Aorta (tissue), 5 donors: ENCODE measurements around the gene DOCK3. TPM values are rescaled to one million over a fixed set of nuclear protein-coding genes. Genes with fewer than 3 reads are reported as not detected.
"Not testable (repeated sequence)": the region's sequence is repeated elsewhere in the genome, so short reads cannot be mapped to it uniquely, and the experiment has no call there.

Experiments used
- ATAC-seq: fragments of 200-7000 bp; cut with Tn5 transposase; one replicate; pipeline ENCODE4 v1.9.1; 2022; ENCODE audit warnings: moderate library complexity; ENCODE audit not compliant: low FRiP score
- DNase-seq, 2 donors: peaks; one replicate each; pipeline ENCODE4 v3.0.0-alpha.2; 2020
- H3K27ac ChIP-seq, 2 donors: one replicate each; pipeline ENCODE4 v1.5.1; 2013; ENCODE audit warnings: low read length in 2 of 2, mild to moderate bottlenecking in 2 of 2, moderate library complexity in 2 of 2, control low read depth in 1 of 2, inconsistent platforms in 1 of 2, low read depth in 1 of 2
- H3K27me3 ChIP-seq, 2 donors: one replicate each; pipeline ENCODE4 v1.6.1; 2013; ENCODE audit warnings: control low read depth in 1 of 2, low read length in 1 of 2, mild to moderate bottlenecking in 1 of 2, moderate library complexity in 1 of 2; ENCODE audit not compliant: insufficient read depth in 2 of 2, control insufficient read depth in 1 of 2
- H3K36me3 ChIP-seq, 2 donors: one replicate each; pipeline ENCODE4 v1.6.1; 2013; ENCODE audit warnings: control low read depth in 1 of 2, low read length in 1 of 2, mild to moderate bottlenecking in 1 of 2; ENCODE audit not compliant: insufficient read depth in 2 of 2, control insufficient read depth in 1 of 2
- H3K4me1 ChIP-seq, 2 donors: one replicate each; pipeline ENCODE4 v1.6.1; 2013; ENCODE audit warnings: low read length in 2 of 2, control low read depth in 1 of 2, mild to moderate bottlenecking in 1 of 2, moderate library complexity in 1 of 2; ENCODE audit not compliant: insufficient read depth in 2 of 2, control insufficient read depth in 1 of 2
- H3K4me3 ChIP-seq, 2 donors: one replicate each; pipeline ENCODE4 v1.5.1; 2013; ENCODE audit warnings: low read length in 2 of 2, control low read depth in 1 of 2, mild to moderate bottlenecking in 1 of 2
- H3K9me3 ChIP-seq: one replicate; pipeline ENCODE4 v1.6.1; 2013; ENCODE audit warnings: mild to moderate bottlenecking, low read length; ENCODE audit not compliant: control insufficient read depth
- WGBS, 2 donors: extraction: QIAGEN DNeasy Blood & Tissue Kit; methylation state at CpG; one replicate each; pipeline ENCODE4 v1.1.7; 2013; 5-methylcytosine and 5-hydroxymethylcytosine counted together
- intact Hi-C, 2 donors: fragments of 100-400 bp; cut with DNase I; formaldehyde crosslinking; loops; one replicate each; pipeline versions ENCODE4 v1.14.2 to v1.15.0; 2022
- polyA plus RNA-seq, 2 donors: library from polyadenylated mRNA; stranded (reverse); fragments of 200-250 nt; gene quantifications; one replicate each; pipeline ENCODE4 v1.2.3, GENCODE V29; 2013
- total RNA-seq, 2 donors: library from RNA; stranded (reverse); fragmentation: NEBNext Ultra II Directional; extraction: Animal tissue kit (Norgen Biotek cat#: 25700); gene quantifications; one replicate each; pipeline ENCODE4 v1.2.1, GENCODE V29; 2021
- donor health status: healthy with polysubstance abuse.
- donor health status: Bipolar disorder and iron deficiency.
- donor health status: DM: no; HTN: no; CAD: no.
- donor health status: DM: no; HTN: no; CAD: no.
- donor health status: DM: yes; HTN: yes; CAD: no.

Gene DOCK3
- total and polyA plus RNA-seq, 4 donors, result 0.31 to 0.97 (median 0.55) TPM

GRCh38 chr3:50676031-50676705 is 1.4 kb downstream of the DOCK3 start:
- intact Hi-C loops, result no loop called here
- no peak overlapping the region for H3K4me3 ChIP-seq
- DNase-seq, result no peak
- 74 to 78% methylated on average over 7 of the region's 7 CpGs for WGBS, 2 donors
- ATAC-seq, result no peak
- H3K27me3 ChIP-seq, result no peaks in the 10 kb centered on the region
- H3K36me3 ChIP-seq, result no peaks in the 10 kb centered on the region
- H3K4me1 ChIP-seq, result no peaks in the 10 kb centered on the region
- no peaks in the 10 kb centered on the region for H3K9me3 ChIP-seq
- H3K27ac ChIP-seq, result no peak overlapping the region

DNA sequence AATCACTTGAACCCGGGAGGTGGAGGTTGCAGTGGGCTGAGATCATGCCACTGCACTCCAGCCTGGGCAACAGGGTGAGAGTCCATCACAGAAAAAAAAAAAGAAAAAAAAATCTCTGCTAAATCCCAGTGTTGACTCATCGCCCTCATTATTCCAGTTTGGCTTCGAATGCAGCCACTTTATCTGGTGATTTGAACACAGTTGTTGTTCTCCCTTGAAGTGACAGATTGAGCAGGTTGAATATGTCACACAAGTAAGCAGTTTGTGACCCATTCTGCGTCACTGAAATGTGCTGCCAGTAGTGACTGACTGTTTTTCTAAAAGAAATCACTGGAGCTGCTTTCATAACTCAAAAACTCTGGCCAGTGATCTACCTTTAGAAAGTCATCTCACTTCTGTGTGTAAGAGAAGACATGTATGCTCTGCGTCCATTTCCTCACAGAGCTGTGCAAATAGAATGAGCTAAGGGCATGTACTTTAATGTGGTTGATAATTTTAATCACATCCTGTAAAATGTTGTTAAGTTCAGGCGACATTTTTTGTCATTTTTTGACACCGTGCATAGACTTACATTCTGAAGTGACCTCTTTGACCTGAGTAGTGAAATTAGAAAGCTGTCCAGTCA is 12.5 kb downstream of the DOCK3 start:
- Histone ChIP-seq H3K4me3 (no peak overlapping the region), H3K27ac (no peak overlapping the region), H3K4me1 (no peaks in the 10 kb centered on the region), H3K9me3 (no peaks in the 10 kb centered on the region), H3K27me3 (no peaks in the 10 kb centered on the region), H3K36me3 (no peaks in the 10 kb centered on the region)
- DNase-seq, result no peak
- intact Hi-C loops, result no loop called here
- WGBS, 2 donors, result 64 to 71% methylated on average over 7 of the region's 7 CpGs
- ATAC-seq, result no peak

DNA sequence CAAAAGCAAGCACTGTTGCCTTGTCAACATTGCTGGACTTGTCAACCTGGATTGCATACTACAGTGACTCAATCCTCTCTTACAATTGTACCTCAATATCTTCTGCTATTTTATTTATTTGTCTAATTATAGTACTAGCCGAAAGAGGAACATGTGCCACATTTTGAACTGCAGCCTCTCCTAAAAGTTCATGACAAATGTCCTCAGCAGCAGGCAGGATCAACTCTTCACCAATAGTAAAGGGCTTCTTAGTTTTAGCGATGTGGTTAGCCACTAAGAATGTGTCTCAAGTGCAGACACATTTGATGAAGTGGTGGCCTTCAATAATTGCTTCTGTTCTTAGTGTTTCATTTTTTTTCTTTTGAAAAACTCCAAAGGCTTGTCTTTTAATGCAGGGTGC is 13.2 kb downstream of the DOCK3 start:
- 69 to 71% methylated on average over 2 of the region's 2 CpGs for WGBS, 2 donors
- H3K9me3 ChIP-seq, result no peaks in the 10 kb centered on the region
- no peak overlapping the region for H3K4me3 ChIP-seq
- H3K27ac ChIP-seq, result no peak overlapping the region
- DNase-seq (no peak), ATAC-seq (no peak)
- H3K27me3 ChIP-seq, result no peaks in the 10 kb centered on the region
- intact Hi-C loops, result no loop called here
- no peaks in the 10 kb centered on the region for H3K36me3 ChIP-seq
- no peaks in the 10 kb centered on the region for H3K4me1 ChIP-seq

DNA sequence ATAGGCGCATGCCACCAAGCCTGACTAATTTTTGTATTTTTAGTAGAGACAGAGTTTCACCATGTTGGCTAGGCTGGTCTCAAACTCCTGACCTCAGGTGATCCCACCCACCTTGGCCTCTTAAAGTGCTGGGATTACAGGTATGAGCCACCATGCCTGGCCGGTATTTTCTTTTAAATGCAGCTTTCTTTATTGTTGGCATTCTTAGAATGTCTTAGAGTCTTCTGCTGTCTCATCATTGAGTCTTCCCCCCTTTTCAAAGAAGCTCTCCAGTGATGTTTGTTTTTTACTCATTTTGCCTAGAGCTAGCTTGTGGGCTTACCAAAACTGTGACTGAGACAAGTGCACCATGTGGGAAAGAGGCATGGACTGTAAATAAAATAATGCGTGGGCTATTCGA is 13.9 kb downstream of the DOCK3 start:
- 86 to 90% methylated on average over 4 of the region's 4 CpGs for WGBS, 2 donors
- H3K36me3 ChIP-seq, DNase-seq, ATAC-seq, H3K27ac ChIP-seq, intact Hi-C loops, H3K4me3 ChIP-seq, H3K9me3 ChIP-seq, H3K27me3 ChIP-seq, H3K4me1 ChIP-seq: not testable (repeated sequence)

- no peak overlapping the region for H3K4me3 ChIP-seq
- intact Hi-C loops, result no loop called here
- ATAC-seq (no peak), DNase-seq (no peak)
- H3K27ac ChIP-seq, result no peak overlapping the region
- H3K27me3 ChIP-seq, result no peaks in the 10 kb centered on the region
- H3K4me1 ChIP-seq, result no peaks in the 10 kb centered on the region
- WGBS, 2 donors, result 37 to 47% methylated on average over 6 of the region's 6 CpGs
- no peaks in the 10 kb centered on the region for H3K36me3 ChIP-seq
- no peaks in the 10 kb centered on the region for H3K9me3 ChIP-seq
Observed at GRCh38 chr3:50689558-50689957, 14.8 kb downstream of the DOCK3 start.

- Histone ChIP-seq H3K27ac (no peak overlapping the region), H3K9me3 (peaks cover 3% of the 10 kb centered on the region), H3K36me3 (no peaks in the 10 kb centered on the region), H3K4me3 (no peak overlapping the region), H3K4me1 (no peaks in the 10 kb centered on the region), H3K27me3 (no peaks in the 10 kb centered on the region)
- WGBS, 2 donors, result 69 to 72% methylated on average over 2 of the region's 2 CpGs
- intact Hi-C loops, result no loop called here
- DNase-seq (no peak), ATAC-seq (no peak)
Observed at GRCh38 chr3:50695031-50695430, 20.3 kb downstream of the DOCK3 start.

GRCh38 chr3:50696276-50696675 is 21.5 kb downstream of the DOCK3 start:
- no peak overlapping the region for H3K4me3 ChIP-seq
- DNase-seq (no peak), ATAC-seq (no peak)
- no peaks in the 10 kb centered on the region for H3K27me3 ChIP-seq
- peaks cover 3% of the 10 kb centered on the region for H3K9me3 ChIP-seq
- H3K4me1 ChIP-seq, result no peaks in the 10 kb centered on the region
- WGBS, 2 donors, result 86 to 89% methylated on average over 3 of the region's 3 CpGs
- H3K36me3 ChIP-seq, result no peaks in the 10 kb centered on the region
- intact Hi-C loops, result no loop called here
- H3K27ac ChIP-seq, result no peak overlapping the region

DNA sequence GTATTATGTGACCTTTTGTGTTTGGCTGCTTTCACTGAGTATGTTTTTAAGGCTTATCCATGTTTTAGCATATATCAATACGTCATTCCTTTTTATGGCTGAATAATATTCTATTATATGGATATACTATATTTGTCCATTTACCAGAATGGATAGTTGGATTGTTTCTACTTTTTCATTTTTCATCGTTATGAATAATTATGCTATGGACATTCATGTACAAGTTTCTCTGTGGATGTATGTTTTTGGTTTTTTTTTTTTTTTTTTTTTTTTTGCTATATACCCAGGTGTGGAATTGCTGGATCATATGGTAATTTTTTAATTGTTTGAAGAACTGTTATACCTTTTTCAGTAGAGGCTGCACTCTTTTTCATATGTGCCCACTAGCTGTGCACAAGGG is 23.5 kb downstream of the DOCK3 start:
- no peak for DNase-seq
- intact Hi-C loops, result no loop called here
- ATAC-seq, result no peak
- Histone ChIP-seq H3K4me1 (no peaks in the 10 kb centered on the region), H3K36me3 (no peaks in the 10 kb centered on the region), H3K4me3 (no peak overlapping the region), H3K27ac (no peak overlapping the region), H3K27me3 (no peaks in the 10 kb centered on the region), H3K9me3 (peaks cover 3% of the 10 kb centered on the region)
- 88 to 94% methylated on average over 2 of the region's 2 CpGs for WGBS, 2 donors

GRCh38 chr3:50708620-50709019 is 33.9 kb downstream of the DOCK3 start:
- intact Hi-C loops, result no loop called here
- DNase-seq, result no peak
- ATAC-seq, result no peak
- H3K36me3 ChIP-seq, result no peaks in the 10 kb centered on the region
- no peak overlapping the region for H3K27ac ChIP-seq
- no peaks in the 10 kb centered on the region for H3K9me3 ChIP-seq
- no peaks in the 10 kb centered on the region for H3K4me1 ChIP-seq
- no peaks in the 10 kb centered on the region for H3K27me3 ChIP-seq
- WGBS, 2 donors, result 25 to 26% methylated on average over 4 of the region's 4 CpGs
- no peak overlapping the region for H3K4me3 ChIP-seq
